NCI-H748 (cell line): ENCODE data around the gene FCHSD2.
A peak's percentile ranks its signal among the peaks of the same experiment; 100 is the strongest.
"Not testable (repeated sequence)": the region's sequence is repeated elsewhere in the genome, so short reads cannot be mapped to it uniquely, and the experiment has no call there.

Source experiments
- DNase-seq: peaks from one replicate; lab custom pipeline; 2025; ENCODE audit not compliant: unreplicated experiment; lab: John Stamatoyannopoulos, UW

Gene FCHSD2

DNA sequence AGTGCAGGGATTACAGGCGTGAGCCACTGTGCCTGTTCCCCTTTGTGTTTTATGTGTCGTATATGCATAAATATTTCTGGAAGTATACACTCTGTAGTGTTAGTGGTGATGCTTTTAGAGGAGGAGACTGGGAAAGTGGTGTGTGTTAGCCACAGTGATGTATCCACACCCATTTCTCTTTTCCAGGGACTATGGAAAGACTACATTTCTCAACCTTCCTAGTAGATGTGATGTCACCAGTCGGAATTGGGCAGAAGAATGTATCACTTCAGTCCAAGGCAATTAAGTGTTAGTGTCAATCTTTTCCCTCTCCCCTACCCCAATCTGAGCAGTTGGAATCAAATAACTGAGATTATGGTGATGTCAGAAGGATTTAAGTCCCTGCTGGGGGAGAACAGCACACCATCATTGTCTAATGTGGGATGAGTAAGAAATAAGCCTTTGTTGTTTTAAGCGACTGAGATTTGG, 333.8 kb downstream of the FCHSD2 start:
- no peak for DNase-seq

- DNase-seq = no peak
These were observed 334.3 kb downstream of the FCHSD2 start for GRCh38 chr11:72807792-72808191.

GRCh38 chr11:72807021-72807693, 335.0 kb downstream of the FCHSD2 start:
- no peak for DNase-seq

- not testable (repeated sequence) for DNase-seq
These were observed 335.7 kb downstream of the FCHSD2 start for GRCh38 chr11:72806378-72806777.

DNA sequence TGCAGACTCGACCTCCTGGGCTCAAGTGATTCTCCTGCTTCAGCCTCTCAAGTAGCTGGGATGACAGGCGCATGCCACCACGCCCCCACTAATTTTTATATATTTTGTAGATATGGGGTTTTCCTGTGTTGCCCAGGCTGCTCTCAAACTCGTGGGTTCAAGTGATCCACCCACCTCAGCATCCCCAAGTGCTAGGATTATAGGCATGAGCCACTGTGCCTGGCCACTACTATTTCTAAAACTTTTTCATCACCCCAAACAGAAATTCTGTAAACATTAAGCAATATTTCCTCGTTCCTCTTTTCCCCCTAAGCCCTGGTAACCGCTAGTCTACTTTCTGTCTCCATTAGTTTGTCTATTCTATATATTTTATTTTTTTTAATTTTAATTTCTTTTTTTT, 336.9 kb downstream of the FCHSD2 start:
- DNase-seq = no peak

DNA sequence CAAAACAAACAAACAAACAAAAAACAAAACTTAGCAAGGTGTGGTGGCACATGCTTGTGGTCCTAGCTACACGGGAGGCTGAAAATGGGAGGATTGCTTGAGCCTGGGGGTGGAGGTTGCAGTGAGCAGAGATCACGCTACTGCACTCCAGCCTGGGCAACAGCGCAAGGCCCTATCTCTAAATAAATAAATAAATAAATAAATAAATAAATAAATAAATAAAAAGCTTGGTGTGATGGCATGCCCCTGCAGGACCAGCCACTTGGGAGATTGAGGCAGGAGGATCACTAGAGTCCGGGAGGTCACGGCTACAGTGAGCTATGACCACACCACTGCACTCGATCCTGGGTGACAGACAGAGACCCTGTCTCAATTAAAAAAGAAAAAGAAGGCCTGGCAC, 339.3 kb downstream of the FCHSD2 start:
- no peak for DNase-seq

DNA sequence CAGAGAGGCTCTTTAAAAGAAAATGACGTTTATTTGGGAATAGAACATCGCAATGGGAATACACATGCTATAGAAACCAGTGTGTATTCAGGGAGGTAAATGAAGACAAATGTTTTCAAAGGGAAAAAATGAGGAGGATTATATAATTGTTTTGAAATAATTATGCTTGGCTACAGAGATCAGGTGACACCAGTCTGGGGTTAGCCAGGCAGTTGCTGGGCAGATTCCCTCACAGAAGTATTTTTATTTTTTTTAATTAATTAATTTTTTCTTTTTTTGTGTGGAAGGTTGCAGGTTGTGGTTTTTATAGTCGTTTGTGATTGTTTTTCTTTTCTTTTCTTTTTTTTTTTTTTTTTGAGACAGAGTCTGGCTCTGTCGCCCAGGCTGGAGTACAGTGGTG, 342.7 kb downstream of the FCHSD2 start:
- no peak for DNase-seq

GRCh38 chr11:72798361-72798760, 343.8 kb downstream of the FCHSD2 start:
- DNase-seq = no peak

DNA sequence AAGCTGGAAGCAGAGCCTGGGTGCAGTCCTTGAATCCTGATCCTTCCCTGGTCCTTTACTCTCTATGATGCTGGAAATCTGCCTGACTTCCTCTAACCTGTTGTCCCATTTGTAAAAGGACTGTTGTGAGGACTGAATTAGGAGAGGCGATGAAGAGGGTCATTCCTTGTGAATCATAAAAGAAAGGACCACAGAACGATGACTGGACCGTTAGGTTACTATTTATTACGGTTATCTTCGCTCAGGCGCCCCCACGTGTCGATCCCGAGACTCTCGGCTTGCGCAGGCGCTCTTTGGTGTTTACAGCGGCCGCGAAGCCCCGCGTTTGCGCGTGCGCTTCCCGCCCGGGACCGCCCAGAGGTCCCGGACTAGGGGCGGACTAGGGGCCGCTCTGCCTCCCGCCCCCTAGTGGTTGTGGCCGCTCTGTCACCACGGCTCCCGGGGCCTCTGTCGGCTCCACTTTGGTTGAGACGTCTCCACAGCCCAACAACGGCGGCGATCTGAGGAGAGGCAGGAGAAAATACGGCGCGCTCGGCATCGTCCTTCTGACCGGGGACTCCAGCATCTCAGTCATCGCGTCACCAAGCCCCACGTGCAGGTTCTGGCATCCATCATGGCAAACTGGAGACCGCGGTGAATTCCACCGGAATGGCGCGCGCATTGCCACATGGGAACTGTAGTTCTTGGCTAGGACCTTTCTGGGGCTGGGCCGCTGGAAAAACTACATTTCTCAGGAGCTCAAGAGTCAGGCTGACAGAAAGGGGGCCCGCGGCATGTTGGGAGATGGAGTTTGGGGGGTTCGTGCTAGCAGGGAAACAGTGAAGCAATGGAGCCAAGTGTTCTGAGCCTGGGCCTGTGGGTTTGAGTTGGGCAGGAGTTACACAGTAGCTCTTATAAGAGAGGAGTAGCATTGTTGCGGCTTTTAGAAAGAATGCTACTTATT, 348.4 kb downstream of the FCHSD2 start, which contains the start of gene STARD10:
TSS of gene STARD10 (minus strand) at position 623 of the 943 bp plus-strand sequence. CDS start 12,866 bp downstream, outside the sequence.
- DNase-seq = peak; percentile 95

DNA sequence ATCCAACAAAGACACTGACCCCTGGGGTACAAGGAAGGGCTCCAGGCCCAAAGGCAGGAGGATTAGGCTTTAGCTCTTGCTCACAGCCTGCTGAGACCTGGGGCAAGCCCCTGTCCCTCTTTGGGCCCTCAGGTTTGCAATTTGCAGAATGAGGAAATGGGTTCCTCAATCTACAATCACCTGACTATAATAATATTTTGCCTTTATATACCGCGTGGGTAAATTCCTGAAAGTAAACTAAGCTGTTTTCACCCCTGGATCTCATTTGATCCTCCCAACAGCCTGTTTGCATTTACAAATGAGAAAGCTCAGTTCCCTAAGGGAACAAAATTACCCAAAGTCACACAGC, 349.1 kb downstream of the FCHSD2 start:
- no peak for DNase-seq

- no peak for DNase-seq
These were observed 349.6 kb downstream of the FCHSD2 start for GRCh38 chr11:72792437-72793021.

GRCh38 chr11:72791228-72791627, 350.9 kb downstream of the FCHSD2 start:
- not testable (repeated sequence) for DNase-seq

GRCh38 chr11:72789493-72790131, 352.5 kb downstream of the FCHSD2 start:
- no peak for DNase-seq

- no peak for DNase-seq
These were observed 353.9 kb downstream of the FCHSD2 start for GRCh38 chr11:72788241-72788640.

GRCh38 chr11:72787216-72788104, 354.7 kb downstream of the FCHSD2 start:
- peak; percentile 55 for DNase-seq
